Panc1 (cell line): ENCODE results near the gene SCN7A. TPM values are rescaled to one million over a fixed set of nuclear protein-coding genes. Genes with fewer than 3 reads are reported as not detected.

Experiments used
- ATAC-seq: fragments of 200-7000 bp; cut with Tn5 transposase; 2 replicates; pipeline ENCODE4 v1.9.1; 2020; ENCODE audit warnings: mild to moderate bottlenecking, moderate library complexity
- BruUV-seq: library from RNA; stranded (reverse); fragments of 400-500 nt; replicated peaks from 2 replicates; lab custom pipeline; 2021; lab: Mats Ljungman, UMichigan
- CTCF ChIA-PET: fragments of 300-600 bp; sonication (Branson Sonifier 250); formaldehyde crosslinking; loops from one replicate; lab custom pipeline; 2022; ENCODE audit warnings: antibody characterized with exemption; lab: Charles Lee
- POLR2A ChIA-PET: fragments of 300-600 bp; sonication (Branson Sonifier 250); formaldehyde crosslinking; loops from one replicate; lab custom pipeline; 2022; ENCODE audit warnings: antibody characterized with exemption; lab: Charles Lee
- DNase-seq: peaks from one replicate; pipeline ENCODE4 v3.0.0-alpha.2; 2010; ENCODE audit warnings: low read depth, low spot score
- H3K27ac ChIP-seq: 2 replicates; pipeline ENCODE4 v1.5.1; 2011; ENCODE audit warnings: mild to moderate bottlenecking, low read length, inconsistent platforms
- H3K27me3 ChIP-seq: fragments of 200-500 bp; sonication (Bioruptor generic); 2 replicates; pipeline ENCODE4 v1.6.0; 2014; ENCODE audit warnings: low read length, inconsistent platforms; ENCODE audit not compliant: control insufficient read depth, insufficient read depth
- H3K36me3 ChIP-seq: fragments of 200-500 bp; sonication (Bioruptor generic); 2 replicates; pipeline ENCODE4 v1.5.1; 2014; ENCODE audit warnings: inconsistent platforms, mild to moderate bottlenecking, low read length, moderate library complexity; ENCODE audit not compliant: control insufficient read depth, insufficient read depth
- H3K4me1 ChIP-seq: 2 replicates; pipeline ENCODE4 v1.5.1; 2011; ENCODE audit warnings: inconsistent platforms, mild to moderate bottlenecking, low read length, moderate library complexity; ENCODE audit not compliant: control insufficient read depth, insufficient read depth
- H3K4me3 ChIP-seq, 2 experiments: 2 replicates each; pipeline ENCODE4 v1.5.1; 2011 to 2012; ENCODE audit warnings: low read depth in 2 of 2, low read length in 2 of 2, mild to moderate bottlenecking in 2 of 2, inconsistent platforms in 1 of 2, moderate library complexity in 1 of 2
- H3K9me3 ChIP-seq: fragments of 200-500 bp; sonication (Bioruptor generic); 2 replicates; pipeline ENCODE4 v1.5.1; 2014; ENCODE audit warnings: low read depth, mild to moderate bottlenecking, inconsistent platforms, low read length, moderate library complexity; ENCODE audit not compliant: control insufficient read depth, insufficient read depth
- POLR2AphosphoS5 ChIP-seq: IDR thresholded peaks from 2 replicates; pipeline ENCODE4 v1.6.1; 2012; ENCODE audit warnings: mild to moderate bottlenecking, low read depth, low read length, moderate library complexity
- SIN3A ChIP-seq: IDR thresholded peaks from 2 replicates; pipeline ENCODE4 v1.6.1; 2012; ENCODE audit warnings: low read depth, mild to moderate bottlenecking, low read length, moderate library complexity, borderline replicate concordance; ENCODE audit not compliant: insufficient read depth
- TCF7L2 ChIP-seq: IDR thresholded peaks from 2 replicates; pipeline ENCODE4 v1.6.1; 2011; ENCODE audit warnings: mild to moderate bottlenecking, low read depth, low read length, inconsistent platforms
- in situ Hi-C: cut with HindIII; loops from 2 replicates; pipeline ENCODE4 v1.10.0; 2016; ENCODE audit warnings: low sequenced_read_pairs, low pct_unique_long_range_greater_than_20kb
- intact Hi-C: fragments of 100-400 bp; cut with micrococcal nuclease; formaldehyde crosslinking; loops from one replicate; pipeline ENCODE4 v1.10.0; 2022; ENCODE audit not compliant: unreplicated experiment
- total RNA-seq: library from RNA; stranded (reverse); gene quantifications from one replicate; pipeline ENCODE4 v1.2.1, GENCODE V29; 2021; ENCODE audit not compliant: unreplicated experiment
- TF ChIP-seq, protein P1 (sequence below): fragments of 450-650 bp; IDR thresholded peaks from 2 replicates; pipeline ENCODE4 v1.5.1; 2017; ENCODE audit warnings: mild to moderate bottlenecking
- TF ChIP-seq, protein P2 (sequence below), 2 experiments: IDR thresholded peaks; 2 replicates each; pipeline ENCODE4 v1.6.1; 2011 to 2012; ENCODE audit warnings: low read depth in 2 of 2, control low read depth in 1 of 2, low read length in 1 of 2, mild to moderate bottlenecking in 1 of 2, moderate library complexity in 1 of 2; ENCODE audit not compliant: insufficient read depth in 1 of 2

The SCN7A gene
- total RNA-seq, 1 experiment from 2014 or later, result 0.03 TPM

DNA sequence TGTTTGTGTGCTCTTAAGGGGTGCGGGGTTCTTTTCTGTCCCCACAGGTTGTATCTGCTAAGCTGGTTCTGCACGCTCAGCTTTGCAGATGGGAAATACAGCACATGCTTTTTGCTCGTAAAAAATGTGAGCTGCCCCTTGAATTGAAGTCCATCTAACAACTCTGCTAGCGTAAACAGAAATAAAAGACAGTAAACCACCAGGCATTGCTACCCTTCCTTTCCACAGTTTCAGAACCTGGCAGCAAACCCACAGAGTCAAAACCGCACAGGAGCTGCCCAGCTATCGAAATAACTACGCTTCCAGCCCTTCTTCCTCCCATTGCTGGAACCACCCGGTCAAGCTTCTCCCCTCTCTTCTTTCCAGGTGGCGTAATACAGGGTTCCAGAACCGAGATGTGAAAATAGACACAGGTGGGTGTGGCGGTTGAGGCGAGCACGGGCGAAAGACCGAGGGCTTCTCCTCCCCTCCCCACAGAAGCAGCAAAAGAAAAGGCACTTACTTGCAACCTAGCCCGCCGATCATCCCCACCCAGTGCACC is 118.8 kb downstream of the SCN7A start:
- Histone ChIP-seq H3K27ac (no peak overlapping the region), H3K36me3 (no peaks in the 10 kb centered on the region), H3K9me3 (no peaks in the 10 kb centered on the region), H3K4me3 (peak overlapping the region; percentile 48 to 59), H3K27me3 (peaks cover 8% of the 10 kb centered on the region), H3K4me1 (no peaks in the 10 kb centered on the region; the same call in 1 of the 2 replicates)
- no peak for TF ChIP-seq TCF7L2
- TF ChIP-seq, protein P1, sequence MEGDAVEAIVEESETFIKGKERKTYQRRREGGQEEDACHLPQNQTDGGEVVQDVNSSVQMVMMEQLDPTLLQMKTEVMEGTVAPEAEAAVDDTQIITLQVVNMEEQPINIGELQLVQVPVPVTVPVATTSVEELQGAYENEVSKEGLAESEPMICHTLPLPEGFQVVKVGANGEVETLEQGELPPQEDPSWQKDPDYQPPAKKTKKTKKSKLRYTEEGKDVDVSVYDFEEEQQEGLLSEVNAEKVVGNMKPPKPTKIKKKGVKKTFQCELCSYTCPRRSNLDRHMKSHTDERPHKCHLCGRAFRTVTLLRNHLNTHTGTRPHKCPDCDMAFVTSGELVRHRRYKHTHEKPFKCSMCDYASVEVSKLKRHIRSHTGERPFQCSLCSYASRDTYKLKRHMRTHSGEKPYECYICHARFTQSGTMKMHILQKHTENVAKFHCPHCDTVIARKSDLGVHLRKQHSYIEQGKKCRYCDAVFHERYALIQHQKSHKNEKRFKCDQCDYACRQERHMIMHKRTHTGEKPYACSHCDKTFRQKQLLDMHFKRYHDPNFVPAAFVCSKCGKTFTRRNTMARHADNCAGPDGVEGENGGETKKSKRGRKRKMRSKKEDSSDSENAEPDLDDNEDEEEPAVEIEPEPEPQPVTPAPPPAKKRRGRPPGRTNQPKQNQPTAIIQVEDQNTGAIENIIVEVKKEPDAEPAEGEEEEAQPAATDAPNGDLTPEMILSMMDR, result no peak; the same call in 1 of the 2 replicates
- TF ChIP-seq, protein P2, sequence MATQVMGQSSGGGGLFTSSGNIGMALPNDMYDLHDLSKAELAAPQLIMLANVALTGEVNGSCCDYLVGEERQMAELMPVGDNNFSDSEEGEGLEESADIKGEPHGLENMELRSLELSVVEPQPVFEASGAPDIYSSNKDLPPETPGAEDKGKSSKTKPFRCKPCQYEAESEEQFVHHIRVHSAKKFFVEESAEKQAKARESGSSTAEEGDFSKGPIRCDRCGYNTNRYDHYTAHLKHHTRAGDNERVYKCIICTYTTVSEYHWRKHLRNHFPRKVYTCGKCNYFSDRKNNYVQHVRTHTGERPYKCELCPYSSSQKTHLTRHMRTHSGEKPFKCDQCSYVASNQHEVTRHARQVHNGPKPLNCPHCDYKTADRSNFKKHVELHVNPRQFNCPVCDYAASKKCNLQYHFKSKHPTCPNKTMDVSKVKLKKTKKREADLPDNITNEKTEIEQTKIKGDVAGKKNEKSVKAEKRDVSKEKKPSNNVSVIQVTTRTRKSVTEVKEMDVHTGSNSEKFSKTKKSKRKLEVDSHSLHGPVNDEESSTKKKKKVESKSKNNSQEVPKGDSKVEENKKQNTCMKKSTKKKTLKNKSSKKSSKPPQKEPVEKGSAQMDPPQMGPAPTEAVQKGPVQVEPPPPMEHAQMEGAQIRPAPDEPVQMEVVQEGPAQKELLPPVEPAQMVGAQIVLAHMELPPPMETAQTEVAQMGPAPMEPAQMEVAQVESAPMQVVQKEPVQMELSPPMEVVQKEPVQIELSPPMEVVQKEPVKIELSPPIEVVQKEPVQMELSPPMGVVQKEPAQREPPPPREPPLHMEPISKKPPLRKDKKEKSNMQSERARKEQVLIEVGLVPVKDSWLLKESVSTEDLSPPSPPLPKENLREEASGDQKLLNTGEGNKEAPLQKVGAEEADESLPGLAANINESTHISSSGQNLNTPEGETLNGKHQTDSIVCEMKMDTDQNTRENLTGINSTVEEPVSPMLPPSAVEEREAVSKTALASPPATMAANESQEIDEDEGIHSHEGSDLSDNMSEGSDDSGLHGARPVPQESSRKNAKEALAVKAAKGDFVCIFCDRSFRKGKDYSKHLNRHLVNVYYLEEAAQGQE (IDR thresholded peaks at IDR 0.05; ENCODE audit: insufficient read depth in 1 of 2, low read depth in 2 of 2, low read length in 1 of 2), result no peak
- TF ChIP-seq POLR2AphosphoS5, result no peak
- no peak for TF ChIP-seq SIN3A
- ChIA-PET CTCF (no interaction called here), POLR2A (no interaction called here)
- intact Hi-C loops, result no loop called here
- no TSS peak for BruUV-seq
- no peak for DNase-seq
- peak; percentile 64 for ATAC-seq
- in situ Hi-C loops, result no loop called here

DNA sequence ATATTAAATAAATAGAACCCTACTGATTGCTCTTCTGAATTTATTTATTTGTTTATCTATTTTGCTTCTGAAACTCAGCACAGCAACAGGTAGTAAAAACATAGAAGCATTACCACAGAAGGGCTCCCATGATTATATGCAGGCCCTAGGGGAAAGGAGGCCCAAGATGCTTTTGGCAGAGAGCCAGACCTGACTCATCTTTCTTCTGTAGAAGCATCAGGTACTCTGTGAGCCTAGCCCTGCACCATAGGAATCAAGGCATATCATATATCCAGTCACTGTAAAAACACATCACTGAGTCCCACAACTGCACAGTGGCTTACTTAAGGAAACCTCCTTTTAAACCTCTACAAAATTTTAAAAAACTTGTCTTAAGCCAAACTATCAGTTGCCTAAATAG is 120.1 kb downstream of the SCN7A start:
- ChIA-PET POLR2A (no interaction called here), CTCF (no interaction called here)
- BruUV-seq, result no TSS peak
- no peak for DNase-seq
- Histone ChIP-seq H3K9me3 (no peaks in the 10 kb centered on the region), H3K4me1 (no peaks in the 10 kb centered on the region; the same call in 1 of the 2 replicates), H3K36me3 (no peaks in the 10 kb centered on the region), H3K4me3 (no peak overlapping the region), H3K27me3 (peaks cover 8% of the 10 kb centered on the region), H3K27ac (no peak overlapping the region)
- intact Hi-C loops, result no loop called here
- no peak for ATAC-seq
- in situ Hi-C loops, result no loop called here
- TF ChIP-seq, protein P2 (IDR thresholded peaks at IDR 0.05; ENCODE audit: insufficient read depth in 1 of 2, low read depth in 2 of 2, low read length in 1 of 2), result no peak
- TF ChIP-seq TCF7L2 (no peak), POLR2AphosphoS5 (no peak), SIN3A (no peak)
